ENCODE measurements around the gene FHOD1.

DNA sequence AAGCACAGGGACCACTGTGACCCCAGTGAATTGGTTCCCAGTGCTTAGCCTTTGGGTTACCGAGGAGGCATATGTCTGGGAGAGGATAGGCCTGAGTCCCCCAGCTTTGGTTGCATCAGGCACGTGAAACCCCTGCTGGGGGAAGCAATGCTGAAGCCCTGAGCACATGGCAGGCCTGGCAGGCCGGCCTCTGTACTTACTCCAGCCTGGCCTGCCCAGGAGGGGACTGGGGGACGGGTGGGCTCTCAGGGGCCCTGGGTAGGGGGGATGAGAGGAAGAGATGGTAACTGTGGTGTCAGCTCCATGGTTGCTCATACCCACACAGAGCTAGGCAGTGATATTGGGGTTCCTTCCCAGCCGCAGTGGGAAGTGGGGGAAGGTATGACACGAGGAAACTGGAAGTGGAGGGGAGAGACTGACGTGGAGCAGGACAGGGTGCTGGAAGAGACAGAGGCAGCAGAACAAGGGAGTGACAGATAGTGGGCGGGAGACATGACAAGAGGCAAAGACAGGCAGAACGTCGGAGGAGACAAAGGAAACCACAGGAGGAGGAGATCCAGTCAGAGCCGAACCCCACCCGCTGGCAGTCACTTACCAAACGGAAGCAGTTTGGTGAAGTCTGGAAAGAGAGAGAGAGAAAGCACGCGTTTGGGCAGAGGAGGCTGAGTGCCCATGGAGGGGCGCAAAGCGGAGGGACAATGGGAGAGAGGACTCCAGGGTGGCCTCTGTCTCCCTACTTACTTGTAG lies 11.3 kb downstream of the FHOD1 start:
- TF ChIP-seq, protein P1, sequence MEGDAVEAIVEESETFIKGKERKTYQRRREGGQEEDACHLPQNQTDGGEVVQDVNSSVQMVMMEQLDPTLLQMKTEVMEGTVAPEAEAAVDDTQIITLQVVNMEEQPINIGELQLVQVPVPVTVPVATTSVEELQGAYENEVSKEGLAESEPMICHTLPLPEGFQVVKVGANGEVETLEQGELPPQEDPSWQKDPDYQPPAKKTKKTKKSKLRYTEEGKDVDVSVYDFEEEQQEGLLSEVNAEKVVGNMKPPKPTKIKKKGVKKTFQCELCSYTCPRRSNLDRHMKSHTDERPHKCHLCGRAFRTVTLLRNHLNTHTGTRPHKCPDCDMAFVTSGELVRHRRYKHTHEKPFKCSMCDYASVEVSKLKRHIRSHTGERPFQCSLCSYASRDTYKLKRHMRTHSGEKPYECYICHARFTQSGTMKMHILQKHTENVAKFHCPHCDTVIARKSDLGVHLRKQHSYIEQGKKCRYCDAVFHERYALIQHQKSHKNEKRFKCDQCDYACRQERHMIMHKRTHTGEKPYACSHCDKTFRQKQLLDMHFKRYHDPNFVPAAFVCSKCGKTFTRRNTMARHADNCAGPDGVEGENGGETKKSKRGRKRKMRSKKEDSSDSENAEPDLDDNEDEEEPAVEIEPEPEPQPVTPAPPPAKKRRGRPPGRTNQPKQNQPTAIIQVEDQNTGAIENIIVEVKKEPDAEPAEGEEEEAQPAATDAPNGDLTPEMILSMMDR (IDR thresholded peaks at IDR 0.05), result no peak
- TF ChIP-seq POLR2A (IDR thresholded peaks at IDR 0.05), result no peak

All from Peyer's patch (tissue), 4 donors.